Activated T-cell treated with anti-CD3 and anti-CD28 coated beads, Interleukin-2, amount 50 U/mL, for 72 hours (primary cell): Measurements from ENCODE around the gene KRTAP10-2. TPM values are rescaled to one million over a fixed set of nuclear protein-coding genes. Genes with fewer than 3 reads are reported as not detected.

Experiments used
- ATAC-seq, 2 donors: fragments of 150-1000 bp; cut with Tn5 transposase; replicated peaks in 1 of 2; 2 replicates each; pipeline ENCODE4 v1.10.0; 2021; ENCODE audit warnings: moderate library complexity in 2 of 2, mild to moderate bottlenecking in 1 of 2
- DNase-seq, 2 donors: peaks; one replicate each; pipeline ENCODE4 v3.0.0; 2021 to 2022; ENCODE audit warnings: mixed read lengths in 1 of 2
- H3K27ac Mint-ChIP-seq: one replicate; pipeline ENCODE4 v1.8.0; 2022; ENCODE audit warnings: mild to moderate bottlenecking, moderate library complexity, mixed read lengths
- H3K27me3 Mint-ChIP-seq: one replicate; pipeline ENCODE4 v1.8.0; 2022; ENCODE audit warnings: low read depth, mixed read lengths
- H3K36me3 Mint-ChIP-seq, 2 donors: one replicate each; pipeline ENCODE4 v1.8.0; 2022; ENCODE audit warnings: mixed read lengths in 2 of 2, mild to moderate bottlenecking in 1 of 2; ENCODE audit not compliant: insufficient read depth in 2 of 2
- H3K4me1 Mint-ChIP-seq: one replicate; pipeline ENCODE4 v1.8.0; 2022; ENCODE audit warnings: low read depth, mixed read lengths
- H3K4me3 Mint-ChIP-seq, 2 donors: one replicate each; pipeline ENCODE4 v1.8.0; 2022; ENCODE audit warnings: mild to moderate bottlenecking in 2 of 2, mixed read lengths in 2 of 2, moderate library complexity in 2 of 2
- H3K9me3 Mint-ChIP-seq, 2 donors: one replicate each; pipeline ENCODE4 v1.8.0; 2022; ENCODE audit warnings: mixed read lengths in 2 of 2
- total RNA-seq, 2 donors: library from RNA; stranded (reverse); gene quantifications; one replicate each; pipeline ENCODE4 v1.2.3, GENCODE V29; 2022

The KRTAP10-2 gene
- total RNA-seq, 2 donors from 2014 or later, result not detected

DNA sequence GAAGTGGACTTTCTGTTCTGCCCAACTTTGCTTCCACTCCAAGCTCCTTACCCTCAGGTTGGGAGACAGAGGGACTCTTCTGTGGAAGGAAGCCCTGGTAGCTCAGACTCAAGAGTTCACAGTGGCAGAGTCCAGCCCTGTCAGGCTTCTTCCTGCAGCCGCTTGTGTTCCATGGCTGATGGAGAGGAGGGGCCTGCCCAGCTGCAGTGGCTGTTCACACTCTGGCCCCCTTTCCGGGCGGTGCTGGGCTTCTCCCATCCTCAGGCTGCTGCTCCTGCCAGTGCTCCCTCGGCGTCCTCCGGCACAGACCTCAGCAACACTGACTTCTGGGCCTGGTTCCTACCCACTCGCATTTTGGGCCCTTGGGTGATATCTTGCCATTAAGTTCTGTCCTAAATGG lies 15.3 kb downstream of the KRTAP10-2 start:
- Mint-ChIP-seq H3K27me3 (no peaks in the 10 kb centered on the region), H3K9me3 (peaks cover 0 to under 1% of the 10 kb centered on the region in 2 donors), H3K27ac (no peak overlapping the region), H3K36me3 (no peaks in the 10 kb centered on the region), H3K4me3 (no peak overlapping the region), H3K4me1 (no peaks in the 10 kb centered on the region)
- ATAC-seq (no peak), DNase-seq (no peak)

DNA sequence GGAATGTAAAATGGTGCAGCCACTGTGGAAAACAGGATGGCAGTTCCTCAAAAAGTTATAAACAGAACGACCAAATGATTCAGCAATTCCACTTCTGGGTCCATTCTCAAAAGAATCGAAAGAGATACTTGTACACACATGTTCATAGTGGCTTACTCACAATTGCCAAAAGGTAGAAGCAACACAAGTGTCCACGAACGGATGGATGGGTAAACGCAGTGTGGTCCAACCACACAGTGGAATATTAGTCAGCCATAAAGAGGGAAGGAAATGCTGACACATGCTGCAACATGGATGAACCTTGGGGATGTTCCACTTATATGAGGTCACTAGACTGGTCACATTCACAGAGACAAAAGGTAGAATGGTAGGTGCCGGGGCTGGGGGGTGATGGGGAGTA lies 16.6 kb downstream of the KRTAP10-2 start:
- H3K36me3 Mint-ChIP-seq, result no peaks in the 10 kb centered on the region
- peak; percentile 27 to 55 for ATAC-seq
- no peaks in the 10 kb centered on the region for H3K4me1 Mint-ChIP-seq
- no peak overlapping the region for H3K27ac Mint-ChIP-seq
- no peaks in the 10 kb centered on the region for H3K9me3 Mint-ChIP-seq
- no peak for DNase-seq
- H3K27me3 Mint-ChIP-seq, result no peaks in the 10 kb centered on the region
- H3K4me3 Mint-ChIP-seq, result no peak overlapping the region

DNA sequence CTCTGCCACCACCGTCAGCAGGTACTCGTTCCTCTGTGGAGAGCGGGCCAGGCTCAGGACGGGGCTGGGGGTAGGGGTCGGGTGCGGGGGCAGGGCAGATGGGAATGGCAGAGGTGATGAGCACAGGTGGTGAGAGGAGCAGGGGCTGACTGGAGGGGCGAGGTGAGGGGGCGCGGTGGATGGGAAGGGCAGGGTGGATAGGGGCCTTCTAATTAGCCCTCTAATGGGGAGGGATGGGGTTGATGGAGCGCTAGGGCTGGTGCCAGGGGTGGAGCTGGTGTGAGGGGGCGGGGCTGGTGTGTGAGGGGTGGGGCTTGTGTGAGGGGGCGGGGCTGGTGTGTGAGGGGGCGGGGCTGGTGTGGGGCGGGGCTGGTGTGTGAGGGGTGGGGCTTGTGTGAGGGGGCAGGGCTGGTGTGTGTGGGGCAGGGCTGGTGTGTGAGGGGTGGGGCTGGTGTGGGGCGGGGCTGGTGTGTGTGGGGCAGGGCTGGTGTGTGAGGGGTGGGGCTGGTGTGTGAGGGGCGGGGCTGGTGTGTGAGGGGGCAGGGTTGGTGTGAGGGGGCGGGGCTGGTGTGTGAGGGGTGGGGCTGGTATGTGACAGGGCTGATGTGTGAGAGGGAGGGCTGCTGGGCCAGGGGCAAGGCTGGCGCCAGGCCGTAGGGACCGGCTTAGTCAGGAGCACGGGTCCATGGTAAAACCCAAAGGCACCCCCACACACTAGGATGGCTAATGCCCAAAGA lies 17.2 kb downstream of the KRTAP10-2 start:
- Mint-ChIP-seq H3K9me3 (no peaks in the 10 kb centered on the region), H3K36me3 (no peaks in the 10 kb centered on the region), H3K27ac (no peak overlapping the region), H3K4me1 (no peaks in the 10 kb centered on the region), H3K4me3 (no peak overlapping the region), H3K27me3 (no peaks in the 10 kb centered on the region)
- ATAC-seq, result no peak
- DNase-seq, result no peak

DNA sequence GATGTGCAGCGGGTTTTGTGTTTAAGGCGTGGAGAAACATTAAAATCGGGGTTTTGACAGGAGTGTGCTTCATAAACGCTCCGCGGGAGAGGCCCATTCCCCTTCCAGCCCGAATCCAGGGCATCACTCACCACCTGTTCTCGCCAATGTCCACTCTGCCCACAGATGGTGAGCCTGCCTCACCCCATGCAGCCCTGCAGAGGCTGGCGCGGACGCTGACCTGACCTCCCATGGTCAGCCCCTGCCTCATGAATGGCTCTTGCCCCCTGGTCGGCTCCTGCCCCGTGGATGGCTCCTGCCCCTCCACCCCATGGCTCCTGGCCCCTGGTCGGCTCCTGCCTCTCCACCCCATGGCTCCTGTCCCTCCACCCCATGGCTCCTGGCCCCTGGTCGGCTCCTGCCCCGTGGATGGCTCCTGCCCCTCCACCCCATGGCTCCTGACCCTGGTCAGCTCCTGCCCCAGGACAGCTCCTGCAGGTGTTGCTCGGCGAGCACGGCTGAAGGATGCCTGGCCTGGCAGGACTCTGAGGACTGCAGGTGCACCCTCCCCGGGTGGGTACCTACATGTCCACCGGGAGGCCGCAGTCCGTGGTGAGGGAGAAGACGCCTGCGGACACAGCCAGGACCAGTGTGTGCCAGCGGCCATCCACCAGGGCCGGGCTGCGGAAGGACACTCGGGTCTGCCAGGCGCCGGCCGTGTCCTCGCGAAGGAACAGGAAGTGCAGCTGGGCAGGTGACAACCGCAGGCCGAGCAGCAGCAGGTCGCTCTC lies 18.0 kb downstream of the KRTAP10-2 start:
- H3K27me3 Mint-ChIP-seq, result no peaks in the 10 kb centered on the region
- DNase-seq, result no peak
- no peaks in the 10 kb centered on the region for H3K4me1 Mint-ChIP-seq
- no peak overlapping the region for H3K4me3 Mint-ChIP-seq
- H3K36me3 Mint-ChIP-seq, result no peaks in the 10 kb centered on the region
- no peaks in the 10 kb centered on the region for H3K9me3 Mint-ChIP-seq
- no peak overlapping the region for H3K27ac Mint-ChIP-seq
- no peak for ATAC-seq

DNA sequence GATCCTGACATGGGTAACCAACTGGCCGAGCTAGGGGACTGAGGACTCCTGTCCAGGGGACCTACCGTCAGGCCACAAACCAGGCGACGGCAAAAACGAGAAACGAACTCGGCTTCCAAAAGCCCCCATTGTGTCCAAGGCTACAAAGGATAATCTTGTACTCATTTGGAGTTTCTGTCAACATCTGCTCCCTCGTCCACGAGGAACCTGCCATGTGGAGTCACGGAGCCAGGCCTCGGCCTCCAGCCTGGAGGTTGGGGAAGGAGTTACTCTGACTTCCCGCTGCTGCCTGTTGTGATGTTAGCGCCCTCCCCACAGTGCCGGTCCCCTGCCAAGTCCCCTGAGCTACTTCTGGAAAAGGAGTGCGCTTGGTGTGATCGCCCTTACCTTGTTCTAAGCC lies 18.6 kb downstream of the KRTAP10-2 start:
- Mint-ChIP-seq H3K4me1 (no peaks in the 10 kb centered on the region), H3K27me3 (no peaks in the 10 kb centered on the region), H3K36me3 (no peaks in the 10 kb centered on the region), H3K27ac (no peak overlapping the region), H3K4me3 (no peak overlapping the region), H3K9me3 (no peaks in the 10 kb centered on the region)
- DNase-seq (no peak), ATAC-seq (no peak)

DNA sequence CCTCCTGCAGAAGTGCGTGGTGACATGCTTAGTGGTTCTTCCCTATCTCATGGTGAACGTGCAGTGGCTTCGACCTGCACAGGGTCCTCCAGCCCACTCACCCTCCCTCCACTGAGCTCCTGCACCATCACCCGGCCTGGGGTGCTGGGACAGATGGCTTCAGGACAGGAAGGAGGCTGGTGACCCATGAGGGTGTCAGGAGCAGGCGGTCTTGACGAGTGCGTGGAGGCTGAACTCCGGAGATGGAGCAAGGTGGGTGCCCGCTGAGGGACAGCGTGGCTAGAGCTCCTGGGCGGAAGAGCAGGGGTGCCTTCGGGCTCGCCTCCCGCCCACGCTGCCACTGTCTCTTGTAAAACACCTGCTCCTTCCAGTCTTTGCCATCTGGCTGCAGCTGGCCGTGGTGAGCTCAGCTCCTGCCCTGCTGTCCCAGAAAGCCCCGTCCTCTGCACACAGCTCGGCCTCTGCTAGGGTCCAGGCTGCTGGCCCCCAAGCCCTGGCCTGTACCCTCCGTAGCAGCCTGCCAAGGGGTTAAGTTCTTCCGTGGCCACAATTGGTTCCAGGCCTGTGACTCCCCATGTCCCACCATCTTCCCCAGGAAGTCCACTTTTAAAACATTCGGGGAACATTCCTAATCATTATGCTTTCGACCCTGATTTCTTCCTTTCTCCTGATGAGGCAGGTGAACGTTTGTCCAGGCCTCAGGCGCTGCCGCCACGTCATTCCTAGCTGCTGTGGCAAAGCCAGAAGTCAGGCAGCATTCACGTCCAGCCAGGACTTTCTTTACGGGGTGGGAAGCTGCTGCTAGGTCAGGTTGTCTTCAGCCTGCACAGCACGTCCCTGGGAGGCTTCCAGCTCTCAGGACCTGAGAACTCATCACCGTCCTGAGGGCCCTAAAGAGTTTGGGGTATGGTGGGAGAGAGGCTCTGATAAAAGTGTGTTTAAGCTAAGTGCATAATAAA lies 19.4 kb downstream of the KRTAP10-2 start:
- Mint-ChIP-seq H3K9me3 (no peaks in the 10 kb centered on the region), H3K4me3 (no peak overlapping the region), H3K27me3 (no peaks in the 10 kb centered on the region), H3K36me3 (no peaks in the 10 kb centered on the region), H3K4me1 (no peaks in the 10 kb centered on the region), H3K27ac (no peak overlapping the region)
- DNase-seq (no peak), ATAC-seq (no peak)

DNA sequence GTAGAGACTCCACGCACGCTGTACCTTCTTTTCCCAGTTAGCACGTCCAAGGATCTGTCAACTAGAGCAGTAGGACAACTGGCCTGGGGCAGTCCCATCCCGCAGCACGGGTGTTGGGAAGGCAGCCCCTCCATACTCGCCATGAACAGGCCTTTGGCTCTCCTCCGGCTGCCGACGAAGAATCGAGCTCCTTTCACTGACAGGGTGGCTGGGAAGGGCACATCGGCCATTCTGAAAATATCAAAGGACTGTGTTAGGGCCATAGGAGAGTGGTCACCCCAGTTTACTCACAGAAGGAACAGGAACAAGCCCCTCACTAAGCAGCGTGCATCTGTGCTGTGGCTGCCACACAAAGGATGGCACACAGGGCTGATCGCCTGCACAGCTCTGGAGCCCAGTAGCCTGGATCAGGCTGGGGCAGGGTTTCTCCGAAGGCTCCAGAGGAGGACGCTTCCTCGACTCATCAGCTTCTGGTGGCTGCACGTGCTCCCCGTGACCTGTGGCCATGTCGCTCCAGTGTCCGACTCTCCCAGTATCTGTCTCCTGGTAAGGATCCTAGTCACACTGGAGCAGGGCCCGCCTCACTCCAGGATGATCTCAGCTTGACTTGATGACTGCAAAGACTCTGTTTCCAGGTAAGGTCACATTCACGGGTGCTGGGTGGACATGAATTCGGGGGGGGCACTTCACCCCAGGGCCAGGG lies 20.3 kb downstream of the KRTAP10-2 start:
- Mint-ChIP-seq H3K27me3 (no peaks in the 10 kb centered on the region), H3K4me1 (no peaks in the 10 kb centered on the region)
- no peak for ATAC-seq

DNA sequence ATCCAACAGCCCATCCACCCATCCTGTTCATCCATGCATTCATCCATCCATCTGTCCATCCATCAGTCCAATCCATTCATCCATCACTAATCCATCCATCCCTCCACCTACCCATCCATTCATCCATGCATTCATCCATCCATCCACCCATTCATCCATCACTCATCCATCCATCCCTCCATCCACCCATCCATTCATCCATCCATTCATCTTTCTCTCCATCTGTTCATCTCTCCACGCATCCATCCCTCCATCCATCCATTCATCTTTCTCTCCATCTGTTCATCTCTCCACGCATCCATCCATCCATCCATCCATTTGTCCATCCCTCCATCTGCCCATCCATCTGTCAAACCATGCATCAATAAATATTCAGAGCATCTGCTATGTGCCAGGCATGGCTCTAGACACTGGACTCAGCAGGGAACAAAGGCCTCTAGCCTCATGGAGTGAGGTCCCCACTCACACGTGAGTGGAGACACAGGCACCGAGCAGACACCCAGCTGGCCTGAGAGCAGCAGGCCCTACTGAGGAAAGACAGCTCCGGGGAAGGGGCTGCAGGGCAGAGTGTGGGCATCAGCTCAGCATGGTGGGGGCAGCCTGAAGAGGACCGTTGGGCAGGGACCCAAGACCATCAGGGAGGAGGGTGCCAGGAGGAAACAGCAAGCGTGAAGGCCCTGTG lies 20.9 kb downstream of the KRTAP10-2 start:
- H3K36me3 Mint-ChIP-seq, result no peaks in the 10 kb centered on the region
- peak overlapping the region; percentile 7 for H3K27ac Mint-ChIP-seq
- no peak overlapping the region for H3K4me3 Mint-ChIP-seq
- no peaks in the 10 kb centered on the region for H3K9me3 Mint-ChIP-seq
- H3K27me3 Mint-ChIP-seq, result no peaks in the 10 kb centered on the region
- DNase-seq, result no peak
- no peak for ATAC-seq
- H3K4me1 Mint-ChIP-seq, result no peaks in the 10 kb centered on the region

More for the DNA sequence above, 20.3 kb downstream of the KRTAP10-2 start:
- DNase-seq, result no peak
- Mint-ChIP-seq H3K27ac (no peak overlapping the region), H3K4me3 (no peak overlapping the region), H3K36me3 (no peaks in the 10 kb centered on the region), H3K9me3 (no peaks in the 10 kb centered on the region)

DNA sequence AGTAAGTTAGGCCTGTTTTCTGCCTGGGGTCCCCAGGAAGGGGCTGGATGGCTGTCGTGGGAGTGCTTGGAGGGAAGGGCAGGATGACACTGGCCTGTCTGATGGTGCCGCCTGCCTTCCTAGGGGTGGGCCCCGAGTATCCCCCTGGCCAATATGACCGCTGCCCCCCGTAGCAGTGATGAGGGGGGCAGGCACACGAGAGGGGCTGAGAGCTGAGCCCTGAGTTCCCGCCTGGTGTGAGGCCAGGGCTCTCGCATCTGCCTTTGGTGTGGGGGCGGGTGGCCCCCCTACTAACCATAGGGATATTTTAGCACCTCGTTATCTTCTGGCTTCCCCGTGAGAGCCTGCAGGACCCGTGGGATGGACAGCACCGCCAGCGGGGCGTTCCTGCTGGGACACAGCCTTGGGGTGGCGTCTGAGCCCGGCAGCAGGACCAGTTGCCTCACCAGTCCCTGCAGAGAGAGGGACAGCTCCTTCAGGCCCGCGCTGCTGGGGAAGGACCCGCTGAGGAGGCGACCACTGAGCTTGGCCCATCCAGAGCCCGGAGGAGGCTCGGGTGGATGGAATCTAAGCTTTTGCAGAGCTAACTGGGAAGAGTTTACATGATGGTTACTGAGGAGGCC lies 21.7 kb downstream of the KRTAP10-2 start:
- Mint-ChIP-seq H3K9me3 (no peaks in the 10 kb centered on the region), H3K27ac (peak overlapping the region; percentile 7), H3K27me3 (no peaks in the 10 kb centered on the region), H3K4me3 (no peak overlapping the region), H3K36me3 (no peaks in the 10 kb centered on the region), H3K4me1 (no peaks in the 10 kb centered on the region)
- no peak for DNase-seq
- no peak for ATAC-seq

DNA sequence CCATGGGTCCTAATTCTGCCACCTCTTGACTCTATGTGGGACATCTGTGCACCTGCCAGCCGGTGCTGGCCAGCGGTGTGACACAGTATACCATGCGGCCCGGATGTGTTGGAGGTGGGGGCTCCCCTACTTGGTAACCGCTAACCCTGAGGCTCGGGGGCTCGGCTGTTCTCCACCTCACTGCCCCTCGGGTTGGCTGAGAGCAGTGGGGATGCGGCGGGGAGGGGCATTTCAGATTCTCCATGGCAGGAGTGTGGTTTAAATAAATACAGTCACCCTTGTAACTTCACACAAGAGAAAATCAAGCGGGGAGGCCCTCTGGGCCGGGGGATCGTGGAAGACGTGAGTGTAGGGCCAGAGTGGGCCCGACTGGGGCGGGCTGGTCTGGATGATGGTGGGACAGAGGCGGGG lies 22.3 kb downstream of the KRTAP10-2 start:
- Mint-ChIP-seq H3K4me3 (no peak overlapping the region), H3K27me3 (no peaks in the 10 kb centered on the region), H3K4me1 (no peaks in the 10 kb centered on the region), H3K9me3 (no peaks in the 10 kb centered on the region), H3K36me3 (no peaks in the 10 kb centered on the region), H3K27ac (no peak overlapping the region)
- DNase-seq, result no peak
- ATAC-seq, result no peak

DNA sequence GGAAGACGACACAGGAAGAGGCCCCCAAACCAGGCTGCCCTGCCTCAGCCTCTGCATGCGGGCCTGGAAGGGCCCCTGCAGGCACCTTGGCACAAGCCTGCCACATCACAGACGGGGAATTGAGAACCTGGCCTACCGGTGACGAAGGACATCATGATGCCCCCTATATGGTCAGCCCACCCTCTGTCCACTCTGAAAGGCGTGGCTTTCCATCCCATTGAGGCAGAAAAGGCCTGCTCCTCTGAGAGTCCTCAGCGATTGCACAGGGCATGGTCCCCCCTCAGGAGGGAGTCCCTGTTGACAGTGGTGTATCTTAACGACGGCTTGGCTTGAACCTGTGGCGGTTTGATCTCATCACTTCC lies 22.7 kb downstream of the KRTAP10-2 start:
- no peak overlapping the region for H3K27ac Mint-ChIP-seq
- no peak for DNase-seq

More for the DNA sequence above, 22.7 kb downstream of the KRTAP10-2 start:
- Mint-ChIP-seq H3K9me3 (no peaks in the 10 kb centered on the region), H3K27me3 (no peaks in the 10 kb centered on the region), H3K4me3 (no peak overlapping the region), H3K4me1 (no peaks in the 10 kb centered on the region), H3K36me3 (no peaks in the 10 kb centered on the region)
- no peak for ATAC-seq
